Measurements from ENCODE around the gene UBE2H. TPM values are rescaled to one million over a fixed set of nuclear protein-coding genes. Genes with fewer than 3 reads are reported as not detected.

Gene UBE2H
- total RNA-seq, 2 experiments from 2014 or later = 52.1 to 52.5 TPM

GRCh38 chr7:129854401-129854800 is 98.4 kb downstream of the UBE2H start:
- intact Hi-C loops (cut with DNase I, micrococcal nuclease) = no loop called here
- H3K4me3 ChIP-seq (ENCODE audit: low read length) = no peak overlapping the region
- ATAC-seq (ENCODE audit: poor library complexity) (no peak), DNase-seq (no peak)
- H3K4me1 ChIP-seq (ENCODE audit: insufficient read depth, low read length) = no peaks in the 10 kb centered on the region
- TF ChIP-seq, protein P1, sequence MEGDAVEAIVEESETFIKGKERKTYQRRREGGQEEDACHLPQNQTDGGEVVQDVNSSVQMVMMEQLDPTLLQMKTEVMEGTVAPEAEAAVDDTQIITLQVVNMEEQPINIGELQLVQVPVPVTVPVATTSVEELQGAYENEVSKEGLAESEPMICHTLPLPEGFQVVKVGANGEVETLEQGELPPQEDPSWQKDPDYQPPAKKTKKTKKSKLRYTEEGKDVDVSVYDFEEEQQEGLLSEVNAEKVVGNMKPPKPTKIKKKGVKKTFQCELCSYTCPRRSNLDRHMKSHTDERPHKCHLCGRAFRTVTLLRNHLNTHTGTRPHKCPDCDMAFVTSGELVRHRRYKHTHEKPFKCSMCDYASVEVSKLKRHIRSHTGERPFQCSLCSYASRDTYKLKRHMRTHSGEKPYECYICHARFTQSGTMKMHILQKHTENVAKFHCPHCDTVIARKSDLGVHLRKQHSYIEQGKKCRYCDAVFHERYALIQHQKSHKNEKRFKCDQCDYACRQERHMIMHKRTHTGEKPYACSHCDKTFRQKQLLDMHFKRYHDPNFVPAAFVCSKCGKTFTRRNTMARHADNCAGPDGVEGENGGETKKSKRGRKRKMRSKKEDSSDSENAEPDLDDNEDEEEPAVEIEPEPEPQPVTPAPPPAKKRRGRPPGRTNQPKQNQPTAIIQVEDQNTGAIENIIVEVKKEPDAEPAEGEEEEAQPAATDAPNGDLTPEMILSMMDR (IDR thresholded peaks at IDR 0.05) = no peak
- H3K9me3 Mint-ChIP-seq = no peaks in the 10 kb centered on the region
- no peaks in the 10 kb centered on the region for H3K9me3 ChIP-seq (ENCODE audit: control insufficient read depth in 1 of 2, insufficient read depth in 1 of 2, low read length in 2 of 2)
- H3K4me1 Mint-ChIP-seq (ENCODE audit: low read depth) = peaks cover 87% of the 10 kb centered on the region
- no peak overlapping the region for H3K4me3 Mint-ChIP-seq
- no peak overlapping the region for H3K27ac ChIP-seq (ENCODE audit: low read depth in 1 of 2, low read length in 2 of 2)
- no peaks in the 10 kb centered on the region for H3K27me3 ChIP-seq (ENCODE audit: control insufficient read depth in 1 of 2, insufficient read depth in 2 of 2, low read length in 2 of 2)
- peaks cover 6% of the 10 kb centered on the region for H3K36me3 ChIP-seq (ENCODE audit: insufficient read depth, low read length)
- H3K27me3 Mint-ChIP-seq = no peaks in the 10 kb centered on the region
- POLR2A ChIA-PET = no interaction called here
- H3K27ac Mint-ChIP-seq = no peak overlapping the region
- peaks cover 54% of the 10 kb centered on the region for H3K36me3 Mint-ChIP-seq (ENCODE audit: low read depth)
- CTCF ChIA-PET = no interaction called here

GRCh38 chr7:129853661-129854268 is 99.0 kb downstream of the UBE2H start:
- H3K4me3 Mint-ChIP-seq = no peak overlapping the region
- H3K27ac Mint-ChIP-seq = no peak overlapping the region
- TF ChIP-seq, protein P1 (IDR thresholded peaks at IDR 0.05) = no peak
- peaks cover 54% of the 10 kb centered on the region for H3K36me3 Mint-ChIP-seq (ENCODE audit: low read depth)
- H3K9me3 Mint-ChIP-seq = no peaks in the 10 kb centered on the region
- no peak overlapping the region for H3K27ac ChIP-seq (ENCODE audit: low read depth in 1 of 2, low read length in 2 of 2)
- ChIA-PET POLR2A (no interaction called here), CTCF (no interaction called here)
- H3K4me1 ChIP-seq (ENCODE audit: insufficient read depth, low read length) = no peaks in the 10 kb centered on the region
- intact Hi-C loops (cut with DNase I, micrococcal nuclease) = no loop called here
- DNase-seq = no peak
- no peak overlapping the region for H3K4me3 ChIP-seq (ENCODE audit: low read length)
- H3K9me3 ChIP-seq (ENCODE audit: control insufficient read depth in 1 of 2, insufficient read depth in 1 of 2, low read length in 2 of 2) = no peaks in the 10 kb centered on the region
- no peak for ATAC-seq (ENCODE audit: poor library complexity)
- no peaks in the 10 kb centered on the region for H3K27me3 Mint-ChIP-seq
- peaks cover 83% of the 10 kb centered on the region for H3K4me1 Mint-ChIP-seq (ENCODE audit: low read depth)
- H3K36me3 ChIP-seq (ENCODE audit: insufficient read depth, low read length) = peaks cover 6% of the 10 kb centered on the region
- no peaks in the 10 kb centered on the region for H3K27me3 ChIP-seq (ENCODE audit: control insufficient read depth in 1 of 2, insufficient read depth in 2 of 2, low read length in 2 of 2)

GRCh38 chr7:129851809-129852208 is 101.0 kb downstream of the UBE2H start:
- Mint-ChIP-seq H3K9me3 (no peaks in the 10 kb centered on the region), H3K4me3 (no peak overlapping the region), H3K27me3 (no peaks in the 10 kb centered on the region), H3K4me1 (ENCODE audit: low read depth) (peaks cover 78% of the 10 kb centered on the region), H3K27ac (no peak overlapping the region), H3K36me3 (ENCODE audit: low read depth) (peaks cover 48% of the 10 kb centered on the region)
- no peaks in the 10 kb centered on the region for H3K9me3 ChIP-seq (ENCODE audit: control insufficient read depth in 1 of 2, insufficient read depth in 1 of 2, low read length in 2 of 2)
- peaks cover 3% of the 10 kb centered on the region for H3K4me1 ChIP-seq (ENCODE audit: insufficient read depth, low read length)
- POLR2A ChIA-PET = interaction anchor here (0.5 to 1.1 kb wide), 2 partner anchors 95 to 1142 kb away, joined by 3 to 4 read pairs; no protein-coding TSS in a partner anchor
- DNase-seq (no peak), ATAC-seq (ENCODE audit: poor library complexity) (no peak)
- H3K27ac ChIP-seq (ENCODE audit: low read depth in 1 of 2, low read length in 2 of 2) = no peak overlapping the region
- intact Hi-C loops (cut with DNase I, micrococcal nuclease) = no loop called here
- TF ChIP-seq, protein P1 (IDR thresholded peaks at IDR 0.05) = no peak
- no peak overlapping the region for H3K4me3 ChIP-seq (ENCODE audit: low read length)
- H3K36me3 ChIP-seq (ENCODE audit: insufficient read depth, low read length) = peaks cover 10% of the 10 kb centered on the region
- no peaks in the 10 kb centered on the region for H3K27me3 ChIP-seq (ENCODE audit: control insufficient read depth in 1 of 2, insufficient read depth in 2 of 2, low read length in 2 of 2)
- CTCF ChIA-PET = interaction anchor here (0.6 kb wide), 1 partner anchor 175 kb away, joined by 5 read pairs; no protein-coding TSS in a partner anchor

Data from CD4-positive, alpha-beta T cell (primary cell).